HCT116 (cell line): ENCODE results near the gene DDOST. TPM values are rescaled to one million over a fixed set of nuclear protein-coding genes. Genes with fewer than 3 reads are reported as not detected.
A peak's percentile ranks its signal among the peaks of the same experiment; 100 is the strongest.

Experiments
- ATAC-seq: fragments of 200-7000 bp; cut with Tn5 transposase; 2 replicates; pipeline ENCODE4 v1.9.1; 2020; ENCODE audit warnings: mild to moderate bottlenecking, moderate library complexity
- BruUV-seq: library from RNA; stranded (reverse); fragments of 400-500 nt; replicated peaks from 2 replicates; lab custom pipeline; 2021; lab: Mats Ljungman, UMichigan
- CTCF ChIA-PET: fragments of 300-600 bp; sonication (Branson Sonifier 250); formaldehyde crosslinking; loops from one replicate; lab custom pipeline; 2021; ENCODE audit warnings: antibody characterized with exemption; lab: Charles Lee
- POLR2A ChIA-PET: fragments of 300-600, 350-600 bp; sonication (Branson Sonifier 250); formaldehyde crosslinking; loops from one replicate; lab custom pipeline; 2021; ENCODE audit warnings: antibody characterized with exemption; lab: Charles Lee
- RAD21 ChIA-PET, 2 experiments: fragments of 300-600 bp; sonication (Branson Sonifier 250); formaldehyde crosslinking; loops; one replicate each; lab custom pipeline; 2023; ENCODE audit warnings: low total read pairs in 2 of 2; ENCODE audit not compliant: uncharacterized antibody in 2 of 2, unreplicated experiment in 2 of 2, low non-redundant PET in 1 of 2; lab: Charles Lee
- DNase-seq: peaks from one replicate; pipeline ENCODE4 v3.0.0-alpha.2; 2010; ENCODE audit warnings: low read depth, low spot score
- H2AFZ ChIP-seq: fragments of 200-600 bp; shearing (Covaris generic), sonication (generic); 2 replicates; pipeline ENCODE4 v1.6.1; 2017; ENCODE audit warnings: low read depth, mixed run types, mixed read lengths, antibody characterized with exemption, low read length; ENCODE audit not compliant: poor library complexity, severe bottlenecking
- H3K27ac ChIP-seq: 2 replicates; pipeline ENCODE4 v1.5.1; 2012; ENCODE audit warnings: low read depth, low read length
- H3K27me3 ChIP-seq: fragments of 200-600 bp; sonication (generic); 2 replicates; pipeline ENCODE4 v1.6.1; 2016; ENCODE audit warnings: mixed run types, low read length, mixed read lengths; ENCODE audit not compliant: insufficient read depth
- H3K36me3 ChIP-seq, 2 experiments: fragments of 200-500 bp in 1 of 2; fragments of 200-600 bp in 1 of 2; sonication (Bioruptor generic) in 1 of 2; sonication (generic) in 1 of 2; 2 replicates each; pipeline versions ENCODE4 v1.5.1 to v1.6.1; 2014 to 2016; ENCODE audit warnings: low read length in 2 of 2, inconsistent platforms in 1 of 2, mixed read lengths in 1 of 2, mixed run types in 1 of 2; ENCODE audit not compliant: insufficient read depth in 2 of 2, control insufficient read depth in 1 of 2
- H3K4me1 ChIP-seq, 2 experiments: fragments of 200-600 bp in 1 of 2; sonication (generic) in 1 of 2; 2 replicates each; pipeline versions ENCODE4 v1.5.1 to v1.6.1; 2012 to 2017; ENCODE audit warnings: low read length in 2 of 2, inconsistent platforms in 1 of 2, mild to moderate bottlenecking in 1 of 2, mixed read lengths in 1 of 2, mixed run types in 1 of 2, moderate library complexity in 1 of 2; ENCODE audit not compliant: insufficient read depth in 2 of 2, control insufficient read depth in 1 of 2
- H3K4me2 ChIP-seq: fragments of 200-600 bp; sonication (generic); 2 replicates; pipeline ENCODE4 v1.6.1; 2017; ENCODE audit warnings: mixed run types, low read length, mixed read lengths
- H3K4me3 ChIP-seq, 2 experiments: fragments of 200-600 bp in 1 of 2; sonication (generic) in 1 of 2; replicated peaks in 1 of 2; 2 replicates each; pipeline ENCODE4 v1.5.1; 2011 to 2016; ENCODE audit warnings: low read length in 2 of 2, control low read depth in 1 of 2, low read depth in 1 of 2, mild to moderate bottlenecking in 1 of 2, mixed read lengths in 1 of 2, mixed run types in 1 of 2
- H3K79me2 ChIP-seq: fragments of 200-600 bp; sonication (generic); 2 replicates; pipeline ENCODE4 v1.6.1; 2017; ENCODE audit warnings: mild to moderate bottlenecking, mixed run types, low read length, moderate library complexity, mixed read lengths; ENCODE audit not compliant: insufficient read depth
- H3K9ac ChIP-seq: fragments of 200-600 bp; sonication (generic); 2 replicates; pipeline ENCODE4 v1.6.1; 2016; ENCODE audit warnings: low read length, mixed read lengths
- H3K9me2 ChIP-seq: fragments of 200-600 bp; sonication (generic), shearing (Covaris generic); 2 replicates; pipeline ENCODE4 v1.6.1; 2017; ENCODE audit warnings: mixed run types, mild to moderate bottlenecking, moderate library complexity; ENCODE audit not compliant: insufficient read depth
- H3K9me3 ChIP-seq, 2 experiments: fragments of 200-500 bp in 1 of 2; fragments of 200-600 bp in 1 of 2; sonication (Bioruptor generic) in 1 of 2; sonication (generic) in 1 of 2; 2 replicates each; pipeline ENCODE4 v1.6.1; 2014 to 2017; ENCODE audit warnings: low read length in 2 of 2, mixed read lengths in 2 of 2, inconsistent platforms in 1 of 2, low read depth in 1 of 2, mild to moderate bottlenecking in 1 of 2, mixed run types in 1 of 2, moderate library complexity in 1 of 2; ENCODE audit not compliant: control insufficient read depth in 1 of 2, insufficient read depth in 1 of 2
- H4K20me1 ChIP-seq: fragments of 200-600 bp; sonication (generic), shearing (Covaris generic); 2 replicates; pipeline ENCODE4 v1.6.1; 2017; ENCODE audit warnings: mixed run types, mild to moderate bottlenecking, moderate library complexity; ENCODE audit not compliant: insufficient read depth
- CBX3 ChIP-seq: IDR thresholded peaks from 2 replicates; pipeline ENCODE4 v1.6.1; 2012; ENCODE audit warnings: low read depth
- CEBPB ChIP-seq: IDR thresholded peaks from 2 replicates; pipeline ENCODE4 v1.6.1; 2012; ENCODE audit warnings: low read depth
- EZH2phosphoT487 ChIP-seq: fragments of 200-600 bp; IDR thresholded peaks from 2 replicates; pipeline ENCODE4 v1.6.1; 2018; ENCODE audit warnings: antibody characterized with exemption, borderline replicate concordance
- FOSL1 ChIP-seq: IDR thresholded peaks from 2 replicates; pipeline ENCODE4 v1.6.1; 2012; ENCODE audit warnings: low read depth
- JUND ChIP-seq: IDR thresholded peaks from 2 replicates; pipeline ENCODE4 v1.6.1; 2012
- MAX ChIP-seq: IDR thresholded peaks from 2 replicates; pipeline ENCODE4 v1.6.1; 2012
- POLR2A ChIP-seq: IDR thresholded peaks from 2 replicates; pipeline ENCODE4 v1.7.0; 2011; ENCODE audit warnings: borderline replicate concordance; ENCODE audit not compliant: insufficient read depth, insufficient read length; ENCODE audit errors: extremely low read depth
- SIN3A ChIP-seq: IDR thresholded peaks from 2 replicates; pipeline ENCODE4 v1.6.1; 2012; ENCODE audit warnings: low read depth
- SP1 ChIP-seq: IDR thresholded peaks from 2 replicates; pipeline ENCODE4 v1.6.1; 2012; ENCODE audit warnings: low read depth
- ZNF274 ChIP-seq: fragments of 200-500 bp; sonication (Bioruptor generic); IDR thresholded peaks from 2 replicates; pipeline ENCODE4 v1.6.1; 2014; ENCODE audit warnings: mild to moderate bottlenecking, low read depth, low read length, inconsistent platforms
- intact Hi-C: fragments of 100-400 bp; cut with micrococcal nuclease; formaldehyde crosslinking; loops from 2 replicates; pipeline ENCODE4 v1.10.0; 2022
- total RNA-seq: library from RNA; stranded (reverse); gene quantifications from one replicate; pipeline ENCODE4 v1.2.1, GENCODE V29; 2021; ENCODE audit not compliant: unreplicated experiment
- TF ChIP-seq, protein P1 (sequence below): IDR thresholded peaks from 2 replicates; pipeline ENCODE4 v1.6.1; 2011; ENCODE audit warnings: mild to moderate bottlenecking, low read length, moderate library complexity; ENCODE audit not compliant: insufficient replicate concordance; ENCODE audit errors: extremely low read depth

Gene DDOST
- total RNA-seq, 1 experiment from 2014 or later, result 387 TPM

DNA sequence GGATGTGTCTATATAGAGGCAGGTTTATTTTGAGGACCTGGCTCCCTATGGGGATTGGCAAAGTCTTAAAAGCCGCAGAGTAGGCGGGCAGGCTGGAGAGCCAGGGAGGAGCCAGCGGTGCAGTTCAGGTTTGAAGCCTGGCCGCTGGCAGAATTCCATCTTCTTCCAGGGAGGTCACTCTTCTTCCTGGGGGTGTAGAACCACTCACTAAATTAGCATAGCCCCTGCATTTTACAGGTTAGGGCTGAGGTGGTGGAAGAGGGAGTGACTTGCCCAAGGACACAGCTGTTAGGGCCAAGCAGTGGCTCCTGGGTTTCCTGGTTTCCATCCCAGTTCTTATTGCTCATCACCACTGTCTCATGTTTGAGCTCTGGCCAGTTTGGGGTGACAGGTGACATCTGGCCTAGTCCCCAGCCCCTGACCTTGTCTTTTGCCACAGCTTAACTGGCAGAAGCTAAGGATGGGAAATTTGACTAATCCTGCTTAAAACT, 26.5 kb downstream of the DDOST start:
- Histone ChIP-seq H3K9me2 (no peaks in the 10 kb centered on the region), H3K4me1 (peaks cover 8 to 22% of the 10 kb centered on the region in 2 experiments), H3K36me3 (no peaks in the 10 kb centered on the region), H3K79me2 (no peaks in the 10 kb centered on the region), H4K20me1 (no peaks in the 10 kb centered on the region), H3K9ac (peak overlapping the region; percentile 54), H3K9me3 (no peaks in the 10 kb centered on the region; a peak in 1 of 4 replicates), H3K4me3 (peak overlapping the region; percentile 60 to 61), H3K27ac (peak overlapping the region; percentile 42; the same call in 1 of the 2 replicates), H2AFZ (peak overlapping the region; percentile 89), H3K4me2 (peak overlapping the region; percentile 82), H3K27me3 (no peaks in the 10 kb centered on the region)
- DNase-seq (no peak), ATAC-seq (peak; percentile 79)
- CTCF ChIA-PET, result interaction anchor here (1.1 to 5.6 kb wide), 5 partner anchors 12 to 561 kb away, joined by 5 to 74 read pairs (median 10); partner anchors contain the start of gene CDA
- POLR2A ChIA-PET, result interaction anchor here (2.0 to 2.3 kb wide), 2 partner anchors 59 to 111 kb away, joined by 5 to 10 read pairs; no protein-coding TSS in a partner anchor
- RAD21 ChIA-PET, result interaction anchor here (0.6 to 2.9 kb wide), 4 partner anchors 59 to 120 kb away, joined by 3 to 23 read pairs (median 12); no protein-coding TSS in a partner anchor
- intact Hi-C loops, result loop anchor here (5.0 to 10.0 kb wide), 2 partner anchors 202 to 420 kb away; no protein-coding TSS in a partner anchor
- BruUV-seq, result no TSS peak
- TF ChIP-seq SIN3A, result no peak
- no peak for TF ChIP-seq EZH2phosphoT487
- no peak for TF ChIP-seq MAX
- TF ChIP-seq CBX3, result no peak
- no peak for TF ChIP-seq FOSL1
- TF ChIP-seq ZNF274, result no peak
- TF ChIP-seq SP1, result peak; percentile 22; the same call in 1 of the 2 replicates
- no peak; the same call in 1 of the 2 replicates for TF ChIP-seq CEBPB
- no peak for TF ChIP-seq POLR2A
- 0 out of 2 replicates have a peak, but pooled peaks have one; percentile 7 for TF ChIP-seq JUND
- TF ChIP-seq, protein P1, sequence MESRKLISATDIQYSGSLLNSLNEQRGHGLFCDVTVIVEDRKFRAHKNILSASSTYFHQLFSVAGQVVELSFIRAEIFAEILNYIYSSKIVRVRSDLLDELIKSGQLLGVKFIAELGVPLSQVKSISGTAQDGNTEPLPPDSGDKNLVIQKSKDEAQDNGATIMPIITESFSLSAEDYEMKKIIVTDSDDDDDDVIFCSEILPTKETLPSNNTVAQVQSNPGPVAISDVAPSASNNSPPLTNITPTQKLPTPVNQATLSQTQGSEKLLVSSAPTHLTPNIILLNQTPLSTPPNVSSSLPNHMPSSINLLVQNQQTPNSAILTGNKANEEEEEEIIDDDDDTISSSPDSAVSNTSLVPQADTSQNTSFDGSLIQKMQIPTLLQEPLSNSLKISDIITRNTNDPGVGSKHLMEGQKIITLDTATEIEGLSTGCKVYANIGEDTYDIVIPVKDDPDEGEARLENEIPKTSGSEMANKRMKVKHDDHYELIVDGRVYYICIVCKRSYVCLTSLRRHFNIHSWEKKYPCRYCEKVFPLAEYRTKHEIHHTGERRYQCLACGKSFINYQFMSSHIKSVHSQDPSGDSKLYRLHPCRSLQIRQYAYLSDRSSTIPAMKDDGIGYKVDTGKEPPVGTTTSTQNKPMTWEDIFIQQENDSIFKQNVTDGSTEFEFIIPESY, result no peak
